Measurements from ENCODE around the gene FAM181B. TPM values are rescaled to one million over a fixed set of nuclear protein-coding genes. Genes with fewer than 3 reads are reported as not detected.

FAM181B gene
- total and polyA plus RNA-seq, 2 of the 13 experiments (the other 11 are each of a cell fraction or from before 2014, with no cell fraction given) = not detected

- TF ChIP-seq KAT8 (CRISPR knock-in tag; IDR thresholded peaks at IDR 0.05) (no peak), ZNF547 (CRISPR knock-in tag; IDR thresholded peaks at IDR 0.05) (no peak)
These were observed 9.6 kb downstream of the FAM181B start (continued) for GRCh38 chr11:82724026-82724425.

DNA sequence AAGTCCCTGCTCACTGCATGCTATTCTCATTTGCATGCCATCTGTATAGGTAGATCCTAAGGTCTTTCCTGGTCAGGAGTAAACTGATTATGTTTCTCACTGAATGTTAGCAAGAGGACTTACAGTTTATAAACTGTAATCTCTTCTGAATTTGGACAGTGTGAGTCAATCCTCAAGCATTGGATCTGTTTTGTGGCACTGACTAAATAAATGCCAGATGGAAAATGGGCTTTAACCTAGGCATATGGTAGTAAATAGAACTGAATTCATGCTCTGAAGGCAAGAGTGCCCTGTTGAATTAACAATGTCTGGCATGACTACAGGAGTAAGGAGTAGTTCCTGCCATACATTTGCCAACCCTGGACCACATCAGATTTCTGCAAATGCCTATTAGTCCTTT lies 11.4 kb downstream of the FAM181B start:
- Histone ChIP-seq H4K20me1 (ENCODE audit: insufficient read depth, low read length) (no peaks in the 10 kb centered on the region), H3K4me1 (ENCODE audit: insufficient read depth, low read length) (no peaks in the 10 kb centered on the region), H3K27me3 (ENCODE audit: control insufficient read depth in 1 of 2, insufficient read depth in 2 of 2, low read length in 2 of 2) (peaks cover 0 to 20% of the 10 kb centered on the region in 2 experiments; a peak in 2 of 5 replicates), H2AFZ (ENCODE audit: low read length) (no peak overlapping the region), H3K27ac (ENCODE audit: extremely low read length, insufficient read depth, low read length) (no peak overlapping the region), H3K9ac (ENCODE audit: insufficient read depth, low read depth, low read length) (no peak overlapping the region), H3K4me2 (ENCODE audit: low read depth, low read length) (no peak overlapping the region), H3K79me2 (ENCODE audit: insufficient read depth, low read length) (no peaks in the 10 kb centered on the region), H3K4me3 (replicated peaks in 1 of 3; ENCODE audit: insufficient read depth in 1 of 3, low read depth in 2 of 3, low read length in 3 of 3) (no peak overlapping the region), H3K36me3 (replicated peaks in 1 of 2; ENCODE audit: control insufficient read depth in 1 of 2, insufficient read depth in 2 of 2, low read length in 2 of 2) (no peaks in the 10 kb centered on the region), H3K9me3 (ENCODE audit: low read length) (no peaks in the 10 kb centered on the region)
- intact Hi-C loops (cut with micrococcal nuclease; ENCODE audit: unreplicated experiment) = no loop called here
- no peak for FAIRE-seq
- TF ChIP-seq ZNF790 (CRISPR knock-in tag; IDR thresholded peaks at IDR 0.05; ENCODE audit: borderline replicate concordance) = no peak
- no peak for ATAC-seq
- no peak for DNase-seq (ENCODE audit: low spot score)
- no TSS peak for BruUV-seq (replicated peaks)
- CTCF ChIA-PET (ENCODE audit: low intra/inter-chr PET ratio, low total read pairs) = no interaction called here
- in situ Hi-C loops (cut with HindIII; ENCODE audit: extremely low pct_ligation_motif_present, low pct_unique_long_range_greater_than_20kb) = loop anchor here (25.0 kb wide), 1 partner anchor 1090 kb away; no protein-coding TSS in a partner anchor
- POLR2A ChIA-PET = no interaction called here

GRCh38 chr11:82720267-82721065 lies 13.2 kb downstream of the FAM181B start:
- Histone ChIP-seq H4K20me1 (ENCODE audit: insufficient read depth, low read length) (no peaks in the 10 kb centered on the region), H3K27me3 (ENCODE audit: control insufficient read depth in 1 of 2, insufficient read depth in 2 of 2, low read length in 2 of 2) (peaks cover 0 to 9% of the 10 kb centered on the region in 2 experiments; a peak in 2 of 5 replicates), H3K79me2 (ENCODE audit: insufficient read depth, low read length) (no peaks in the 10 kb centered on the region), H3K36me3 (replicated peaks in 1 of 2; ENCODE audit: control insufficient read depth in 1 of 2, insufficient read depth in 2 of 2, low read length in 2 of 2) (no peaks in the 10 kb centered on the region), H3K9me3 (ENCODE audit: low read length) (no peaks in the 10 kb centered on the region), H3K4me2 (ENCODE audit: low read depth, low read length) (no peak overlapping the region), H2AFZ (ENCODE audit: low read length) (no peak overlapping the region), H3K4me1 (ENCODE audit: insufficient read depth, low read length) (no peaks in the 10 kb centered on the region), H3K27ac (ENCODE audit: extremely low read length, insufficient read depth, low read length) (no peak overlapping the region), H3K4me3 (replicated peaks in 1 of 3; ENCODE audit: insufficient read depth in 1 of 3, low read depth in 2 of 3, low read length in 3 of 3) (no peak overlapping the region), H3K9ac (ENCODE audit: insufficient read depth, low read depth, low read length) (no peak overlapping the region)
- no peak for DNase-seq (ENCODE audit: low spot score)
- TF ChIP-seq DMAP1 (CRISPR knock-in tag; IDR thresholded peaks at IDR 0.05) (no peak), FOXK2 (IDR thresholded peaks at IDR 0.05) (no peak), CREM (IDR thresholded peaks at IDR 0.05) (no peak), CREM (CRISPR knock-in tag; IDR thresholded peaks at IDR 0.05) (no peak), JUND (CRISPR knock-in tag; IDR thresholded peaks at IDR 0.05) (no peak), SMAD1 (CRISPR knock-in tag; IDR thresholded peaks at IDR 0.05; ENCODE audit: borderline replicate concordance, low read depth) (no peak), FOXA3 (CRISPR knock-in tag; IDR thresholded peaks at IDR 0.05) (no peak), ZBTB20 (CRISPR knock-in tag; IDR thresholded peaks at IDR 0.05; ENCODE audit: borderline replicate concordance, low read depth) (no peak), ZBTB38 (CRISPR knock-in tag; IDR thresholded peaks at IDR 0.05) (no peak), IRF1 (CRISPR knock-in tag; IDR thresholded peaks at IDR 0.05; ENCODE audit: low read depth) (no peak), ZNF691 (CRISPR knock-in tag; IDR thresholded peaks at IDR 0.05; ENCODE audit: borderline replicate concordance, low read depth) (no peak), ZNF343 (CRISPR knock-in tag; IDR thresholded peaks at IDR 0.05) (no peak)
- no peak for FAIRE-seq
- no TSS peak for BruUV-seq (replicated peaks)
- CTCF ChIA-PET (ENCODE audit: low intra/inter-chr PET ratio, low total read pairs) = interaction anchor here (1.7 kb wide), 1 partner anchor 1100 kb away, joined by 5 read pairs; no protein-coding TSS in a partner anchor
- in situ Hi-C loops (cut with HindIII; ENCODE audit: extremely low pct_ligation_motif_present, low pct_unique_long_range_greater_than_20kb) = loop anchor here (25.0 kb wide), 1 partner anchor 1092 kb away; no protein-coding TSS in a partner anchor
- ATAC-seq = no peak
- WGBS (ENCODE audit: low lambda C conversion rate) = 16% methylated on average over 13 of the region's 15 CpGs
- intact Hi-C loops (cut with micrococcal nuclease; ENCODE audit: unreplicated experiment) = no loop called here
- POLR2A ChIA-PET = no interaction called here

All from HepG2 (cell line).